ENCODE results near the gene SCCPDH.

- TF ChIP-seq, protein P1, sequence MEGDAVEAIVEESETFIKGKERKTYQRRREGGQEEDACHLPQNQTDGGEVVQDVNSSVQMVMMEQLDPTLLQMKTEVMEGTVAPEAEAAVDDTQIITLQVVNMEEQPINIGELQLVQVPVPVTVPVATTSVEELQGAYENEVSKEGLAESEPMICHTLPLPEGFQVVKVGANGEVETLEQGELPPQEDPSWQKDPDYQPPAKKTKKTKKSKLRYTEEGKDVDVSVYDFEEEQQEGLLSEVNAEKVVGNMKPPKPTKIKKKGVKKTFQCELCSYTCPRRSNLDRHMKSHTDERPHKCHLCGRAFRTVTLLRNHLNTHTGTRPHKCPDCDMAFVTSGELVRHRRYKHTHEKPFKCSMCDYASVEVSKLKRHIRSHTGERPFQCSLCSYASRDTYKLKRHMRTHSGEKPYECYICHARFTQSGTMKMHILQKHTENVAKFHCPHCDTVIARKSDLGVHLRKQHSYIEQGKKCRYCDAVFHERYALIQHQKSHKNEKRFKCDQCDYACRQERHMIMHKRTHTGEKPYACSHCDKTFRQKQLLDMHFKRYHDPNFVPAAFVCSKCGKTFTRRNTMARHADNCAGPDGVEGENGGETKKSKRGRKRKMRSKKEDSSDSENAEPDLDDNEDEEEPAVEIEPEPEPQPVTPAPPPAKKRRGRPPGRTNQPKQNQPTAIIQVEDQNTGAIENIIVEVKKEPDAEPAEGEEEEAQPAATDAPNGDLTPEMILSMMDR (IDR thresholded peaks at IDR 0.05; ENCODE audit: low read depth, low read length) = no peak
- no peak for TF ChIP-seq EZH2phosphoT487 (IDR thresholded peaks at IDR 0.05; ENCODE audit: low read depth)
These were observed 61.4 kb downstream of the SCCPDH start for GRCh38 chr1:246785494-246786111.
